A673 (cell line): Measurements from ENCODE around the gene CAMSAP3.

Source experiments
- CTCF ChIP-seq: fragments of 300-800, 200-600 bp; sonication (generic); conservative IDR thresholded peaks from 2 replicates; pipeline ENCODE4 v1.5.1; 2017; ENCODE audit warnings: low read depth, mild to moderate bottlenecking, antibody characterized with exemption, low read length, moderate library complexity, mixed read lengths
- EZH2 ChIP-seq: fragments of 200-600 bp; sonication (generic); IDR thresholded peaks from 2 replicates; pipeline ENCODE4 v1.6.1; 2017; ENCODE audit warnings: borderline replicate concordance, low read depth, mild to moderate bottlenecking, mixed read lengths, antibody characterized with exemption, low read length; ENCODE audit not compliant: poor library complexity, severe bottlenecking

- TF ChIP-seq CTCF, result no peak
- no peak for TF ChIP-seq EZH2
These were observed 49.8 kb upstream of the CAMSAP3 start for GRCh38 chr19:7545904-7546303.
